Esophagus muscularis mucosa (tissue), 4 donors: ENCODE results near the gene RASD1. TPM values are rescaled to one million over a fixed set of nuclear protein-coding genes. Genes with fewer than 3 reads are reported as not detected.
A peak's percentile ranks its signal among the peaks of the same experiment; 100 is the strongest.

Source experiments
- DNase-seq: peaks from one replicate; pipeline ENCODE4 v3.0.0-alpha.2; 2017; ENCODE audit errors: extremely low spot score
- H3K27ac ChIP-seq, 4 donors: fragments of 200-600 bp; sonication (generic); replicated peaks in 1 of 4; 1 replicate in 3 of 4; 2 replicates in 1 of 4; pipeline ENCODE4 v1.5.1; 2016 to 2019; ENCODE audit warnings: mild to moderate bottlenecking in 1 of 4
- H3K27me3 ChIP-seq, 4 donors: fragments of 200-600 bp; sonication (generic); one replicate each; pipeline versions ENCODE4 v1.5.1 to v1.6.0; 2016 to 2019
- H3K36me3 ChIP-seq, 4 donors: fragments of 200-600 bp; sonication (generic); one replicate each; pipeline ENCODE4 v1.5.1; 2016 to 2019
- H3K4me1 ChIP-seq, 4 donors: fragments of 200-600 bp; sonication (generic); one replicate each; pipeline ENCODE4 v1.5.1; 2016 to 2019
- H3K4me3 ChIP-seq, 4 donors: fragments of 200-600 bp; sonication (generic); 1 replicate in 2 of 4; 2 replicates in 2 of 4; pipeline ENCODE4 v1.5.1; 2016 to 2019; ENCODE audit warnings: mild to moderate bottlenecking in 4 of 4, moderate library complexity in 1 of 4
- H3K9me3 ChIP-seq, 4 donors: fragments of 200-600 bp; sonication (generic); 1 replicate in 3 of 4; 2 replicates in 1 of 4; pipeline ENCODE4 v1.5.1; 2016 to 2019
- CTCF ChIP-seq, 3 experiments: fragments of 200-600 bp in 2 of 3; fragments of 450-650 bp in 1 of 3; sonication (generic) in 2 of 3; IDR thresholded peaks; one replicate each; pipeline ENCODE4 v1.5.1; 2017 to 2019; ENCODE audit warnings: antibody characterized with exemption in 3 of 3, mild to moderate bottlenecking in 2 of 3, moderate library complexity in 1 of 3
- EP300 ChIP-seq: sonication (generic); formaldehyde crosslinking; IDR thresholded peaks from one replicate; pipeline ENCODE4 v1.6.1; 2017; ENCODE audit warnings: antibody characterized with exemption
- POLR2A ChIP-seq: fragments of 450-650 bp; IDR thresholded peaks from one replicate; pipeline ENCODE4 v1.6.1; 2017; ENCODE audit warnings: antibody characterized with exemption, moderate library complexity, mild to moderate bottlenecking, low read depth
- POLR2AphosphoS5 ChIP-seq, 2 donors: sonication (generic); formaldehyde crosslinking; IDR thresholded peaks; one replicate each; pipeline ENCODE4 v1.6.1; 2017; ENCODE audit warnings: antibody characterized with exemption in 2 of 2
- whole genome bisulfite sequencing: methylation state at CpG from one replicate; pipeline ENCODE4 v1.1.5; 2018; 5-methylcytosine and 5-hydroxymethylcytosine counted together
- intact Hi-C: fragments of 100-400 bp; cut with DNase I; formaldehyde crosslinking; loops from one replicate; pipeline ENCODE4 v1.15.1; 2023
- total RNA-seq, 4 donors: library from RNA; depleted of rRNA; stranded (reverse); fragments of >200 nt; gene quantifications; one replicate each; pipeline versions ENCODE4 v1.1.0 to v1.2.1, GENCODE V29; 2016

RASD1 gene
- total RNA-seq, 4 donors from 2014 or later, result 5.0 to 17.9 (median 13.3) TPM

- intact Hi-C loops, result loop anchor here (10.0 kb wide), 1 partner anchor 143 kb away; no protein-coding TSS in a partner anchor
- peaks cover 0 to under 1% (median under 1%) of the 10 kb centered on the region in 4 donors for H3K36me3 ChIP-seq
- no peak overlapping the region for H3K4me3 ChIP-seq
- H3K27me3 ChIP-seq, result no peaks in the 10 kb centered on the region
- H3K4me1 ChIP-seq, result peaks cover 24 to 32% (median 28%) of the 10 kb centered on the region in 4 donors
- WGBS, result 98% methylated on average over 4 of the region's 10 CpGs
- H3K9me3 ChIP-seq, result no peaks in the 10 kb centered on the region
- DNase-seq, result no peak
- TF ChIP-seq CTCF (IDR thresholded peaks at IDR 0.05), result no peak
- TF ChIP-seq POLR2A, result no peak
- TF ChIP-seq POLR2AphosphoS5 (IDR thresholded peaks at IDR 0.05), result no peak
- TF ChIP-seq EP300, result no peak
- H3K27ac ChIP-seq, result no peak overlapping the region
Measured at GRCh38 chr17:17497845-17498520, 1.8 kb upstream of the RASD1 start.

GRCh38 chr17:17497065-17497844, 1.1 kb upstream of the RASD1 start:
- H3K27me3 ChIP-seq, result no peaks in the 10 kb centered on the region
- peak overlapping the region; percentile 67 to 77 (median 70) for H3K4me3 ChIP-seq
- peaks cover 27 to 32% (median 30%) of the 10 kb centered on the region in 4 donors for H3K4me1 ChIP-seq
- no peaks in the 10 kb centered on the region for H3K9me3 ChIP-seq
- peaks cover 0 to 8% (median 7%) of the 10 kb centered on the region in 4 donors for H3K36me3 ChIP-seq
- peak overlapping the region; percentile 77 to 89 (median 85) for H3K27ac ChIP-seq
- intact Hi-C loops, result loop anchor here (10.0 kb wide), 1 partner anchor 142 kb away; no protein-coding TSS in a partner anchor
- TF ChIP-seq POLR2AphosphoS5 (IDR thresholded peaks at IDR 0.05), result no peak
- no peak for TF ChIP-seq POLR2A
- no peak for TF ChIP-seq EP300
- TF ChIP-seq CTCF (IDR thresholded peaks at IDR 0.05), result no peak
- no peak for DNase-seq
- 97% methylated on average over 4 of the region's 19 CpGs for WGBS

GRCh38 chr17:17495536-17496188, 533 bp downstream of the RASD1 start:
- Histone ChIP-seq H3K27me3 (no peaks in the 10 kb centered on the region), H3K9me3 (no peaks in the 10 kb centered on the region), H3K4me1 (peaks cover 27 to 38% (median 31%) of the 10 kb centered on the region in 4 donors), H3K4me3 (peak overlapping the region; percentile 67 to 77 (median 70)), H3K27ac (peak overlapping the region; percentile 77 to 89 (median 85)), H3K36me3 (peaks cover 8 to 23% (median 20%) of the 10 kb centered on the region in 4 donors)
- 9% methylated on average over 12 of the region's 65 CpGs for WGBS
- TF ChIP-seq EP300 (no peak), POLR2A (no peak), CTCF (IDR thresholded peaks at IDR 0.05) (no peak)
- intact Hi-C loops, result loop anchor here (2.0 to 10.0 kb wide), 2 partner anchors 19 to 141 kb away; partner anchors contain the start of gene MED9
- no peak for DNase-seq

- Histone ChIP-seq H3K27ac (peak overlapping the region; percentile 77 to 89 (median 85)), H3K36me3 (peaks cover 8 to 23% (median 20%) of the 10 kb centered on the region in 4 donors), H3K4me3 (peak overlapping the region; percentile 67 to 77 (median 70)), H3K4me1 (peaks cover 27 to 38% (median 31%) of the 10 kb centered on the region in 4 donors), H3K27me3 (no peaks in the 10 kb centered on the region), H3K9me3 (no peaks in the 10 kb centered on the region)
- no peak for DNase-seq
- TF ChIP-seq CTCF (IDR thresholded peaks at IDR 0.05) (no peak), POLR2A (no peak), POLR2AphosphoS5 (IDR thresholded peaks at IDR 0.05) (no peak), EP300 (no peak)
- intact Hi-C loops, result loop anchor here (2.0 to 10.0 kb wide), 3 partner anchors 18 to 140 kb away; partner anchors contain the start of genes MED9 and PEMT
- WGBS, result 13% methylated on average over 58 of the region's 71 CpGs
Measured at GRCh38 chr17:17494870-17495535, 1.2 kb downstream of the RASD1 start.
